Right lobe of liver (tissue), 6 donors: ENCODE data around the gene DOCK7. TPM values are rescaled to one million over a fixed set of nuclear protein-coding genes. Genes with fewer than 3 reads are reported as not detected.

ENCODE experiments used
- ATAC-seq, 4 donors: fragments of 200-7000 bp; cut with Tn5 transposase; one replicate each; pipeline ENCODE4 v1.9.1; 2020; ENCODE audit warnings: mild to moderate bottlenecking in 4 of 4, moderate library complexity in 4 of 4
- DNase-seq, 3 donors: peaks; one replicate each; pipeline ENCODE4 v3.0.0-alpha.2; 2020
- H3K27ac ChIP-seq, 3 donors: fragments of 200-600 bp; one replicate each; pipeline ENCODE4 v1.8.0; 2022
- H3K27me3 ChIP-seq, 2 donors: fragments of 200-600 bp; one replicate each; pipeline ENCODE4 v1.8.0; 2022
- H3K36me3 ChIP-seq, 4 donors: fragments of 200-600 bp; sonication (generic) in 1 of 4; one replicate each; pipeline versions ENCODE4 v1.5.1 to v1.8.0; 2017 to 2022; ENCODE audit warnings: control low read depth in 1 of 4
- H3K4me1 ChIP-seq, 4 donors: fragments of 200-600 bp; sonication (generic) in 1 of 4; one replicate each; pipeline versions ENCODE4 v1.5.1 to v1.8.0; 2017 to 2022; ENCODE audit warnings: control low read depth in 1 of 4
- H3K4me3 ChIP-seq, 3 donors: fragments of 200-600 bp; one replicate each; pipeline ENCODE4 v1.8.0; 2022
- H3K9me3 ChIP-seq, 4 donors: fragments of 200-600 bp; sonication (generic) in 1 of 4; one replicate each; pipeline versions ENCODE4 v1.5.1 to v1.8.0; 2017 to 2022; ENCODE audit warnings: control low read depth in 1 of 4
- POLR2A ChIP-seq: fragments of 450-650 bp; IDR thresholded peaks from one replicate; pipeline ENCODE4 v1.6.1; 2017; ENCODE audit warnings: antibody characterized with exemption, mild to moderate bottlenecking
- WGBS: methylation state at CpG from one replicate; pipeline ENCODE4 v1.1.6; 2018; ENCODE audit warnings: low coverage, low lambda C conversion rate; ENCODE audit not compliant: insufficient coverage; ENCODE audit errors: missing lambda C conversion rate; 5-methylcytosine and 5-hydroxymethylcytosine counted together
- intact Hi-C, 2 donors: fragments of 100-400 bp; cut with DNase I; formaldehyde crosslinking; loops; one replicate each; pipeline versions ENCODE4 v1.11.2 to v1.14.1; 2022
- total RNA-seq, 6 experiments: library from RNA; depleted of rRNA in 2 of 6; stranded (reverse); fragments of >200 nt in 2 of 6; fragmentation: NEBNext Ultra II Directional in 3 of 6; extraction: Animal tissue kit (Norgen Biotek cat#: 25700) in 3 of 6; gene quantifications; one replicate each; pipeline versions ENCODE4 v1.1.0 to v1.2.4, GENCODE V29; 2016 to 2023
- TF ChIP-seq, protein P1 (sequence below), 4 donors: fragments of 200-600 bp in 3 of 4; fragments of 450-650 bp in 1 of 4; IDR thresholded peaks; one replicate each; pipeline versions ENCODE4 v1.5.1 to v1.8.0; 2016 to 2022; ENCODE audit warnings: antibody characterized with exemption in 4 of 4, mild to moderate bottlenecking in 2 of 4
- donor health status: DM: no; HTN: yes; CAD: no.
- donor health status: DM: no; HTN: no; CAD: no.
- donor health status: DM: no; HTN: no; CAD: no.
- donor health status: DM: no; HTN: yes; CAD: no.
- donor health status: DM: no; HTN: yes; CAD: no.

DOCK7 gene
- total RNA-seq, 6 experiments from 2014 or later: 14.1 to 28.4 (median 20.1) TPM

DNA sequence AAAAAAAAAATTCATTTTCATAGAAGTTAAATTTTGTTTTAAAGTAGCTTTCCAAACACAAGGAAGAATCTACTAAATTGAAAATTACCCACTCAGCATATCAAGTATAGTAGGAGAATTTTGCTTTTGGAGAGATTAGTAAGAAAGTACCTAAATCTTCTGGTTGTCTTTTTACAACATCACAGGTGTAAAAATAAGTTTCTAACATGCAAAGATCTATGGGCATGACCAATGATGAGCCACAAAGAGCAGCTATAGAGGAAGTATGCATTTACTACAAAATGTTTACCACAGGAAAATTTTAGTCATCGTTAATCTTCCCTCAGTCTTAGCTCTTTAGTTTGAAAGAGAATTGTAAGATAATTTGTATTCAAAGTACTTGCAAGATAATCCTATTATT is 62.8 kb downstream of the DOCK7 start:
- DNase-seq: no peak
- H3K27ac ChIP-seq: no peak overlapping the region
- WGBS: 58% methylated on average over 1 of the region's 1 CpG
- H3K4me1 ChIP-seq: peaks cover 0 to 20% (median 7%) of the 10 kb centered on the region in 4 donors
- no peak for TF ChIP-seq POLR2A
- TF ChIP-seq, protein P1, sequence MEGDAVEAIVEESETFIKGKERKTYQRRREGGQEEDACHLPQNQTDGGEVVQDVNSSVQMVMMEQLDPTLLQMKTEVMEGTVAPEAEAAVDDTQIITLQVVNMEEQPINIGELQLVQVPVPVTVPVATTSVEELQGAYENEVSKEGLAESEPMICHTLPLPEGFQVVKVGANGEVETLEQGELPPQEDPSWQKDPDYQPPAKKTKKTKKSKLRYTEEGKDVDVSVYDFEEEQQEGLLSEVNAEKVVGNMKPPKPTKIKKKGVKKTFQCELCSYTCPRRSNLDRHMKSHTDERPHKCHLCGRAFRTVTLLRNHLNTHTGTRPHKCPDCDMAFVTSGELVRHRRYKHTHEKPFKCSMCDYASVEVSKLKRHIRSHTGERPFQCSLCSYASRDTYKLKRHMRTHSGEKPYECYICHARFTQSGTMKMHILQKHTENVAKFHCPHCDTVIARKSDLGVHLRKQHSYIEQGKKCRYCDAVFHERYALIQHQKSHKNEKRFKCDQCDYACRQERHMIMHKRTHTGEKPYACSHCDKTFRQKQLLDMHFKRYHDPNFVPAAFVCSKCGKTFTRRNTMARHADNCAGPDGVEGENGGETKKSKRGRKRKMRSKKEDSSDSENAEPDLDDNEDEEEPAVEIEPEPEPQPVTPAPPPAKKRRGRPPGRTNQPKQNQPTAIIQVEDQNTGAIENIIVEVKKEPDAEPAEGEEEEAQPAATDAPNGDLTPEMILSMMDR (IDR thresholded peaks at IDR 0.05): no peak
- H3K4me3 ChIP-seq: no peak overlapping the region
- intact Hi-C loops: no loop called here
- no peaks in the 10 kb centered on the region for H3K27me3 ChIP-seq
- no peak for ATAC-seq
- no peaks in the 10 kb centered on the region for H3K36me3 ChIP-seq
- H3K9me3 ChIP-seq: no peaks in the 10 kb centered on the region

DNA sequence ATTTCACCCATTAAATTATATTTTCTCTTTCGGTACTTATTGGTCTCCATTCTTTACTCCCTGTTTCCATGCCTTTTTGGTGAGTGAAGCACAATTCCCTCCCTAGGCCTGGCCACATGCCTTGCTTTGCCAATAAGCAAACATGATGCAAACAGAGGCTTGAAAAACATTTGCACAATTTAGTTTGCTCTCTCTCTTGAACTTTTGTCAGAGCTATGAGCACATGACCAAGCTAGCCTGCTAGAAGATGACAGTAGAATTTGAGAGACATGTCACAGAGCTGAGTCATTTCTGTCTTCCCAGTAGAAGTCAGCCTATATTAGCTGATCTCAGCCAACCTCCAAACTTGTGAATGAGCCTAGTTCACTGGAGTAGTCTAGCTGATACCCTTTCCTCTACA is 66.3 kb downstream of the DOCK7 start:
- WGBS: 17% methylated on average over 1 of the region's 1 CpG
- Histone ChIP-seq H3K27ac (peak overlapping the region; percentile 29 to 92 (median 78)), H3K9me3 (no peaks in the 10 kb centered on the region), H3K27me3 (no peaks in the 10 kb centered on the region), H3K36me3 (no peaks in the 10 kb centered on the region), H3K4me1 (peaks cover 0 to 20% (median 7%) of the 10 kb centered on the region in 4 donors), H3K4me3 (no peak overlapping the region)
- DNase-seq: peak; percentile 61 to 87 (median 76)
- no peak for TF ChIP-seq POLR2A
- TF ChIP-seq, protein P1 (IDR thresholded peaks at IDR 0.05): no peak
- intact Hi-C loops: no loop called here
- ATAC-seq: peak; percentile 96 to 99 (median 97)

DNA sequence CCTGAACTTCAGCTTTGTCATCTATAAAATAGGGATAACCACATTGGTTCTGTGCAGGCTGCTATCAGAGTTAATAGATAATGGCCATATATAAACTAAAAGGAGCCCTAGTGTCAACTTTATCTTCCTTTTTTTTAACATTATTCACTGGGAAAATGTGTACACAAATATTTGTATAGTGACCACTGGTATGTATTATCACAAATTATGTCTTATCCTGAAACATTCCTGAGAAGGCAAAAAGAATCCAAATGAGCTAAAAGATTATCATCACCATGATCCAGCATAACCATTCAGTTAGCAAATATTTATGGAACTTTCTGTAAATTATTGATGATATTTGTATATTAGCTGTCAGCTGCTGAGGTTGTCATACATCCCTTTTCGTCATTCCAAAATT is 74.3 kb downstream of the DOCK7 start:
- no peaks in the 10 kb centered on the region for H3K27me3 ChIP-seq
- no peak overlapping the region for H3K4me3 ChIP-seq
- no peaks in the 10 kb centered on the region for H3K9me3 ChIP-seq
- H3K4me1 ChIP-seq: peaks cover 0 to 30% (median 10%) of the 10 kb centered on the region in 4 donors
- peak overlapping the region in 2 of 3 donors; percentile 37 to 84 for H3K27ac ChIP-seq
- TF ChIP-seq POLR2A: no peak
- TF ChIP-seq, protein P1 (IDR thresholded peaks at IDR 0.05): no peak
- no peak for DNase-seq
- ATAC-seq: no peak
- intact Hi-C loops: no loop called here
- 100% methylated on average over 1 of the region's 1 CpG for WGBS
- peaks cover 0 to 3% (median 0%) of the 10 kb centered on the region in 4 donors for H3K36me3 ChIP-seq

- DNase-seq: no peak
- WGBS: 26% methylated on average over 5 of the region's 5 CpGs
- H3K36me3 ChIP-seq: peaks cover 0 to 3% (median 0%) of the 10 kb centered on the region in 4 donors
- TF ChIP-seq POLR2A: no peak
- TF ChIP-seq, protein P1 (IDR thresholded peaks at IDR 0.05): no peak
- peak overlapping the region in 2 of 3 donors; percentile 37 to 84 for H3K27ac ChIP-seq
- peak; percentile 36 to 62 (median 53) for ATAC-seq
- peak overlapping the region in 1 of 3 donors; percentile 5 for H3K4me3 ChIP-seq
- peaks cover 0 to 36% (median 12%) of the 10 kb centered on the region in 4 donors for H3K4me1 ChIP-seq
- no peaks in the 10 kb centered on the region for H3K27me3 ChIP-seq
- intact Hi-C loops: no loop called here
- H3K9me3 ChIP-seq: no peaks in the 10 kb centered on the region
These were observed 74.9 kb downstream of the DOCK7 start for GRCh38 chr1:62613325-62613727.
